Body of pancreas (tissue), 4 donors: ENCODE results near the gene FGF3. TPM values are rescaled to one million over a fixed set of nuclear protein-coding genes. Genes with fewer than 3 reads are reported as not detected.

Source experiments
- ATAC-seq: fragments of 150-250 bp; one replicate; pipeline ENCODE4 v1.9.1; 2016
- DNase-seq, 4 donors: peaks; one replicate each; pipeline ENCODE4 v3.0.0-alpha.2; 2019
- H3K27ac ChIP-seq, 4 donors: fragments of 200-600 bp; sonication (generic); 1 replicate in 3 of 4; 2 replicates in 1 of 4; pipeline versions ENCODE4 v1.5.1 to v1.6.1; 2016 to 2019; ENCODE audit warnings: mild to moderate bottlenecking in 1 of 4, mixed read lengths in 1 of 4, moderate library complexity in 1 of 4
- H3K27me3 ChIP-seq, 2 donors: fragments of 200-600 bp; sonication (generic); one replicate each; pipeline ENCODE4 v1.6.0; 2016; ENCODE audit warnings: mild to moderate bottlenecking in 1 of 2
- H3K36me3 ChIP-seq, 2 donors: fragments of 200-600 bp; sonication (generic); replicated peaks in 1 of 2; 2 replicates each; pipeline ENCODE4 v1.5.1; 2016; ENCODE audit warnings: low read depth in 2 of 2; ENCODE audit not compliant: insufficient read depth in 1 of 2
- H3K4me1 ChIP-seq: fragments of 200-600 bp; sonication (generic); one replicate; pipeline ENCODE4 v1.6.0; 2016
- H3K4me3 ChIP-seq, 2 donors: fragments of 200-600 bp; sonication (generic); 1 replicate in 1 of 2; 2 replicates in 1 of 2; pipeline ENCODE4 v1.5.1; 2016 to 2019
- H3K9me3 ChIP-seq, 3 donors: fragments of 200-600 bp; sonication (generic); 1 replicate in 2 of 3; 2 replicates in 1 of 3; pipeline ENCODE4 v1.5.1; 2016
- CTCF ChIP-seq, 7 experiments: fragments of 450-650 bp in 4 of 7; fragments of 200-600 bp in 3 of 7; sonication (generic) in 3 of 7; IDR thresholded peaks; one replicate each; pipeline ENCODE4 v1.5.1; 2016 to 2019; ENCODE audit warnings: antibody characterized with exemption in 7 of 7
- POLR2A ChIP-seq, 3 donors: fragments of 450-650 bp; IDR thresholded peaks; one replicate each; pipeline ENCODE4 v1.6.1; 2016; ENCODE audit warnings: antibody characterized with exemption in 3 of 3, mild to moderate bottlenecking in 2 of 3
- WGBS, 2 donors: methylation state at CpG; one replicate each; pipeline ENCODE4 v1.1.5; 2017; 5-methylcytosine and 5-hydroxymethylcytosine counted together
- intact Hi-C: fragments of 100-400 bp; cut with DNase I; formaldehyde crosslinking; loops from one replicate; pipeline ENCODE4 v1.15.1; 2023
- total RNA-seq, 2 donors: library from RNA; depleted of rRNA; stranded (reverse); fragments of >200 nt; gene quantifications; one replicate each; pipeline ENCODE4 v1.1.0, GENCODE V29; 2016

The FGF3 gene
- total RNA-seq, 2 donors from 2014 or later: not detected

DNA sequence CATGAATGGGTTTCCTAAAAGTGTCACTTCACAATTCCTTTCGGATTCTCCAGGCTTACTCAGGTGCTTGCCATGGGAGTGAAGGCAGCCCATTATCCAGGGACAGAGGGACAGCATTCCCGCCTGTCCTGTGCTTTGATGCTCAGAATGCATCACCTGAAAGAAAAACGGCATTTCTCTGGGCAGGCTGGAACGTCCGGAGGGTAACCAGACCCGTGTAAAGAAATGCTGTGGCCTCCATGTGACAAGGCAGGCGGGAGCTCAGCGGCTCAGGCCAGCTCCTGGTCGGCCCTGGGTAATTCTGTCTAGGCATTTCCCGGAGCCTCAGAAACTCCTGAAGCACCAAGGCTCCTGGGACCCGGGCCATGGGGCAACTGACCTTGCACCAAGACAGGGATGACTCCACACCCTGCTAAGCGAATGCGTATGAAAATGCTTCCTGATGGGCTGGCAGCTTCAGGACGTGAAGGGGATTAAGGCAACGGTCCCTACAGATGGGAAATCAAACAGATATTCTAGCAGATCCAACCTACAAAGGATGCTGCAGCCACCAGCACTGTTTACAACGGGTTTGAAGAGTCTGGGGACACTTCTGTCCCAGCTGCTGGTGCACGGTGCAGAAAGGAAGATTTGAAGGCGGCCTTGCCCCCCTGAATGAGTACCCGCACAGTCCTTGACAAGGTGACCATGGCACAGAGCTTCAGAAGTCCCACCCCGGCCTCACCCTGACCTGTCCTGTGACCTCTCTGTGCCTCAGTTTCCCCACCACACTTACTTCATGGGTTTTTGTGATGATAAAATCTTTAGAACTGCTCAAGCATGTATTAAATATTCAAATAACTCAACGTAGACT, 13.6 kb upstream of the FGF3 start:
- 26 to 34% methylated on average over 21 of the region's 21 CpGs for WGBS, 2 donors
- no peak for TF ChIP-seq POLR2A (IDR thresholded peaks at IDR 0.05)
- TF ChIP-seq CTCF (IDR thresholded peaks at IDR 0.05): no peak
- Histone ChIP-seq H3K27me3 (no peaks in the 10 kb centered on the region), H3K4me1 (no peaks in the 10 kb centered on the region), H3K27ac (no peak overlapping the region), H3K9me3 (no peaks in the 10 kb centered on the region), H3K4me3 (no peak overlapping the region), H3K36me3 (no peaks in the 10 kb centered on the region)
- no peak for ATAC-seq
- intact Hi-C loops: no loop called here
- no peak for DNase-seq

DNA sequence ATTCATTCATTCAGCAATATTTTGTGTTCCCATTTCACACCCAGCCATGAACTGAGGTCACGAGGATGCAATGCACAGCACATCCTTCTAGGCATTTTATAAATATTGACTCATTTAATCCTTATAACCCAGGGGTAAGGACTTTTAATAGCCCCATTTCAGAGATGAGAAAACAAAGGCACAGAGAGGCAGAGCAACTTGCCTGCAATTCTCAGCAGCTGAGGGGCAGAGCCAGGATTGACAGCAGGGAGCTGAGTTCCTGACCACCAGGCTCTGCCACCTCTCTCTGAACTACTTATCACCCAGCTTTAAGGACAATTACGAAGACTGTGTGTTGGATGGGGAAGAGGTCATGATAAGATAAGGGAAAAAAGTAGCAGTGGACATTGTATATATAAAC, 12.8 kb upstream of the FGF3 start:
- H3K9me3 ChIP-seq: no peaks in the 10 kb centered on the region
- H3K4me3 ChIP-seq: no peak overlapping the region
- ATAC-seq: no peak
- H3K27ac ChIP-seq: no peak overlapping the region
- no peak for DNase-seq
- no peaks in the 10 kb centered on the region for H3K4me1 ChIP-seq
- 56 to 63% methylated on average over 2 of the region's 2 CpGs for WGBS, 2 donors
- H3K36me3 ChIP-seq: no peaks in the 10 kb centered on the region
- intact Hi-C loops: no loop called here
- TF ChIP-seq CTCF (IDR thresholded peaks at IDR 0.05): no peak
- no peak for TF ChIP-seq POLR2A (IDR thresholded peaks at IDR 0.05)
- H3K27me3 ChIP-seq: no peaks in the 10 kb centered on the region

DNA sequence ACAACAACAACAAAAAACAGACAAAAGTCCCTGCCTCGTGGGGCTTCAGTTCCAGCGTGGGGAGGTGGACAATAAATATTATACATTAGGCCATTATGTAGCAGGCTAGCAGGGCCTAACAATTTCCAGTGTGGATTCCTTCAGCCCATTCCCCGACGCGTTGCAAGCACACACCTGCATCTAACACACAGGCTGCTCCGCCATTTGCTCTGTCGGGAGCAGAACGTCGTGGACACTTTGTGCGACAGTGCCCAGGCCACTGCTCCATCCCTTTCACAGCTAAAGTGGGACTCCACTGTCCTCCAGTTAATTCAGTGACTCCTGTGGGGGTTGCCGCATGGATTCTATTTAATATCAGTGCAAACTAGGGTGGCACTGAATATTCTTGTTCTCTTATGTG, 10.9 kb upstream of the FGF3 start:
- no peak for TF ChIP-seq CTCF (IDR thresholded peaks at IDR 0.05)
- TF ChIP-seq POLR2A (IDR thresholded peaks at IDR 0.05): no peak
- no peaks in the 10 kb centered on the region for H3K27me3 ChIP-seq
- DNase-seq (no peak), ATAC-seq (no peak)
- H3K9me3 ChIP-seq: no peaks in the 10 kb centered on the region
- no peak overlapping the region for H3K4me3 ChIP-seq
- intact Hi-C loops: no loop called here
- H3K36me3 ChIP-seq: no peaks in the 10 kb centered on the region
- 84 to 90% methylated on average over 11 of the region's 11 CpGs for WGBS, 2 donors
- H3K27ac ChIP-seq: no peak overlapping the region
- H3K4me1 ChIP-seq: no peaks in the 10 kb centered on the region

GRCh38 chr11:69828971-69829344, 9.7 kb upstream of the FGF3 start:
- ATAC-seq: no peak
- no peak for DNase-seq
- 88 to 90% methylated on average over 6 of the region's 6 CpGs for WGBS, 2 donors

More at GRCh38 chr11:69828971-69829344, 9.7 kb upstream of the FGF3 start:
- H3K9me3 ChIP-seq: no peaks in the 10 kb centered on the region
- H3K27me3 ChIP-seq: no peaks in the 10 kb centered on the region
- no peak overlapping the region for H3K27ac ChIP-seq
- H3K4me1 ChIP-seq: no peaks in the 10 kb centered on the region
- intact Hi-C loops: no loop called here
- no peaks in the 10 kb centered on the region for H3K36me3 ChIP-seq
- no peak overlapping the region for H3K4me3 ChIP-seq
- TF ChIP-seq CTCF (IDR thresholded peaks at IDR 0.05) (no peak), POLR2A (IDR thresholded peaks at IDR 0.05) (no peak)
